GM21619 (cell line): ENCODE data around the gene UROS.
A peak's percentile ranks its signal among the peaks of the same experiment; 100 is the strongest.

Source experiments
- ATAC-seq: cut with Tn5 transposase; IDR thresholded peaks from one replicate; pipeline ENCODE4 v1.9.1; 2021; ENCODE audit not compliant: unreplicated experiment

UROS gene

DNA sequence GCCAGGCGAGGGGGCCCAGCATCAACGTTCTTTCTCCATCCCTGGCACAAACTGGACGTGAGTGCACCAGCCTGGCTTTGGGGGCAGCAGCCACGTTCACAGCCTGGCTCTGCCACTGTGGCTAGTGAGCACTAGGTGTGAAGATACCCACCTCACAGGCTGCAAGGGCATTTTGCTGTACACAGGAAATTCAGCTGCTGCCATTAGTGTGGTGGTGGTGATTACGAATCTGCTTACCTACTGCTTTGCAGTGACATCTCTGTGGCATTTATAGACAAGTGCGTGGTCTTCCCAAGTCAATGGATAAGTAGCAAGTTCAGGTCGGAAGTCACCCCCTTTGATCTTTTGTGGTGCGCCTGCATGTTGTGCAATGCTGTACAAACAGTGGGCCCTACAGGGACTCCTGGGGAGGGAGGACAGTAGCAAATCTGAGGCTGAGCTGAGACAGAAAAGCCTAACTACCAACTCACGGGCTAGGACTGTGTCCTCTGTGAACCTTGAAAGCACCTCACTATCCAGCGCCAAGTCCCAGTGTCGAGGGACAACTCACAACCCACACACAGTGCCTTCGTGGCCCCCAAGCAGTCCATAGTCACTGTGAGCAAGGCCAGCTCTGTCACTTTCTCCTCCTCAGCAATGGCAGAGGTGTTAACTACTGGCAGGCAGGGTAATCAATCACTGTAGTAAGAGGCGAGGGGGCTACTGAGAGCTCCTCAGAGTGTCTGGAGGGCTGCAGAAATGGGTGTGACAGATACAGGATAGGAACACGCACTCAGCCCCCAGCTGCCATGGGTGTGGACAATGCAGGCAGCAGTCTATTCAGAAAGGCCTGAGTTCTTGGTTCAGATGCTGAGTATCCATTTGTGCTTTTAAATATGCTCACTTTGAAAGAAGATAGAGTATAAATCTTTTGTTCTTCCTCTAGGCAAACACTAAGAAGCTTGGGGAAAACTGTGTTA, 30.4 kb downstream of the UROS start:
- no peak for ATAC-seq

DNA sequence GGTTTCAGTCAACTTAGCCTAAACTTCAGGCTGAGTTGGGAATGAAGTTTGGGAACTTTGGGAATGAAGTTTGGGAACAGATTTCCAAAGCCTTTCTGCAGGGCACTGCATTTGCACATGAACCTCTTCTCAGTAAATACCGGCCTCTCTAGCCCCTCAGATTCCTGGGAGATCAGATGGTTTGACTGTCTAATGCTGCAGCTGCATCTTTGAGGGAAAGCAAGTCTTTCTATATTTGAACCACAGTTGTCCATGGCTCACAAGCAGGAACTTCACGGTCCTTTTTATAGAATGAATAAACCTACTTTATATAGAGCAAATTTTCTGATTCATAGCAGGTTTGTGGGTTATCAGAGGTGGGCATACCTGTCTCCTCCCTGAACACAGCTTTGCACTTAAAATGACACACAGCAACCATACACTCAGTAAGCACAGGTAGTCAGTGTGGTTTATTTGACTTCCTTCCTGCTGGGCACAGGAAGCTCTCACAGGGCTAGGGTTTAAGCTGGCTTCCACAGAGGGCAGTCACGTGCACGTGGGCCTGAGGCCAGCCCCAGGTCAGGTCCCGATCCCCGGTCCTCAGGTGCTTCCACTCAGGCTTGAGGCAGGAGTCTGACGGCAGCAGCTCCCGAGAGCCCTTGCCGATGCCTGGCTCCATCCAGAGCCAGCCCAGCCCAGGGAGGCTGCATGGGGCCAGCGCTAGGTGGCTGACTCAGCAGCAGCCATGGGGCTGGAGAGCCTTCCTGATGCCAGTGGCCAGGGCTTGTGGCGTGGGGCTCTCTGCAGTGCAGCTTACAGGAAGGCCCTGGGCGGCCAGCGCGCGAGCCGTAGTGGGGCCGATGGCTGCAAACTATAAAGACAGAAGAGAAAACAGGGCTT, 34.7 kb downstream of the UROS start:
- ATAC-seq: no peak

DNA sequence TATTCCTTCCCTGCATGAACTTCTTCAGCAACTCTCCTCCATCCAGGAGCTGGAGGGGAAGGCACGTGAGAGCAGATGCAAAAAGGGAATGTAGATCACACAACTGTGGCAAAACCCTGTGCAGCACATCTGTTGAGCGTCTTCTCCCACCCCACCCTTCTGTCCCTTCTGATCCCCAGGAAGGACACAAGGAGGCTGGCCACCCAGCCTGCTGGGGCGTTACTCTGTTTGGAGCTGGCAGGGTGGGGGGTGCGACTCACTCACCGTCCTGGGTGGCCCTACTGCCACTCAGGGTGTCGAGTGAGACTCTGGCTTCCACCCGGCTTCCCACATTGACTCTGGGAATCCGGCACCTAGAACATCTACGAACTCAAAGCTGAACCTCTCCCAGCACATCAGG, 37.3 kb downstream of the UROS start:
- ATAC-seq: no peak

DNA sequence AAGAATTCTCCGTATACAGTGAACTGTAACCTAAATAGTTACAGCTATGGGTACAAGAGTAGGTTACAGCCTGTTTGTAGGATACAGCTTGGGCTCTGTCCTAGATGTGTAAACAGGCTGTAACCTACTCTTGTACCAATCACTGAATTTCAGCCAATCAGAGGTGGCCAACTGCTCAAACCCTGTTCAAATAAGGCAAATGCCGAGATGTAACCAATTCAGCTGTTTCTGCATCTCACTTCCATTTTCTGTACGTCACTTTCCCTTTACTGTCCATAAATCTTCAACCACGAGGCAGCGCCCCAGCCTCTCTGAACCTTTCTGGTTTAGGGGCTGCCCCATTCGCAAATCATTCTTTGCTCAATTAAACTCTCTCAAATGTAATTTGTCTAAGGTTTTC, 39.1 kb downstream of the UROS start:
- peak; percentile 83 for ATAC-seq

DNA sequence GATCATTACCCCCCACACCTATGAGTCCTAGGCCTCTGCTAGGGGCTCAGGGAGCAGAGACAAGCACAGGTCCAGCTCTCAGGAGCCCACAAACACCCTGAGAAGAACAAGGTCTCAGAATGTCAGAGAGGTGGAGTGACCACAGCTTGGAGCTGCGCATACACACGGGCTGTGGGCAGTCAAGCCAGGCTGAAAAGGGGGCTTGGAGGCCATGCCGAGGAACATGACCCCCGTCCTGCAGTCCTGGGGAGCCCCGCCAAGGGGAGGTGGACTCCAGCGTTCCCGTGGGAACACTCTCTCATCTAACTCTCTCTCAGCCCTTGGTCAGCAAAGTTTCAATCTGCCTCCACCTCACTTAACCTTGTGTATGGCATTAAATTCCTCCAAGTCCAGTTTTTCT, 39.6 kb downstream of the UROS start:
- no peak for ATAC-seq

DNA sequence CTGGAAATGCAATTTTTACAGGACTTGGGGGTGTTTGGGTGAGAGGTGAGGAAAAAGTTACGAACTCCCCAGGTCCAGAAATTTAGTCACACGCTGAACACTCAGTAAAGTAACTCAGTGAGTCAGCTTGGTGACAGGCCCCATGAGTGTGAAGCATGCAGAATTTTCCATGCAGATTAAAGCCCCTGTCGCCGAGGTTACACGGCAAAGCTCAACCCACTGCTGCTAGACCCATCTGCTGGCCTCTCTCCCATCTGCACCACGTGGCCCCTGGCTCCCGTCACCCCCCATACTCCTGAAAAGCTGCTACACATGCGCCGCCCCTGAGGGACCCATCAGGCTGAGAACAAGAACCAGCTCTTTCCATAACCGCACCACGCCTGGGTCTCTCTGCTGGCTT, 40.4 kb downstream of the UROS start:
- no peak for ATAC-seq

DNA sequence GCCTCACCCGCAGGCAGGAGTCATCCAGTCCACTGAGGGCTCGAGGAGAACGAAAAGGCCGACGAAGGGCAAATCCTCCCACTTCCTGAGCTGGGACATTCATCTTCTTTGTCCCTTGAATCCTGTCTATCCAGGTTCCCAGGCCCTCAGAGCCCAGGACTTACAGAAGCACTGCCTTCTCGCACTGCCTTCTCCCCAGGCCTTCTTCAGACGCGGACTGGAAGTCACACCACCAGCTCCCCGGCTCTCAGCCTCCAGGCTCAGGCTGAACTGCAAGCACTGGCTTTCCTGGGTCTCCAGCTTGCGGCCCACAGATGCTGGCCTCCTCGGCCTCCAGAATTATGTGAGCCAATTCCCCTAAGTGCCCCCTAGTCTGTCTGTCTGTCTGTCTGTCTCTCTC, 41.0 kb downstream of the UROS start:
- ATAC-seq: no peak

DNA sequence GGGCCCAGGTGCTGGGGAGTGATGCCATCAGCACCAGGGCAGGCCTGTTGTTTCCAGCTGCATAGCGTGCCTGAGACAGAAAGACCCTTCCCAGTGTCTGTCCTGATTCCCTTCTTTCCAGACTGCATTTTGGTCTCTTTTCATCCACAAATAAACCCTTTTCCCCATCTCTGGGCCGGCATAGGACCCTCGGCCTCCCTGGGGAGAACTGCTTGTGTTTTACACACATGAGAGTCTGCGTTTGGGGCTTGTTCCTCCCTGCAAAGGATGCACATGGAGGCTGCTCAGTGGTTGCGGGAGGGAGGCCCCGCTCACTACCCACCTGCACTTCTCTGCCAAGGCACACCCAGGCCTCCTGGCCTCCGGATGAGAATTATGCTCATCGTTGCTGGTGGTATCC, 41.7 kb downstream of the UROS start:
- ATAC-seq: no peak

DNA sequence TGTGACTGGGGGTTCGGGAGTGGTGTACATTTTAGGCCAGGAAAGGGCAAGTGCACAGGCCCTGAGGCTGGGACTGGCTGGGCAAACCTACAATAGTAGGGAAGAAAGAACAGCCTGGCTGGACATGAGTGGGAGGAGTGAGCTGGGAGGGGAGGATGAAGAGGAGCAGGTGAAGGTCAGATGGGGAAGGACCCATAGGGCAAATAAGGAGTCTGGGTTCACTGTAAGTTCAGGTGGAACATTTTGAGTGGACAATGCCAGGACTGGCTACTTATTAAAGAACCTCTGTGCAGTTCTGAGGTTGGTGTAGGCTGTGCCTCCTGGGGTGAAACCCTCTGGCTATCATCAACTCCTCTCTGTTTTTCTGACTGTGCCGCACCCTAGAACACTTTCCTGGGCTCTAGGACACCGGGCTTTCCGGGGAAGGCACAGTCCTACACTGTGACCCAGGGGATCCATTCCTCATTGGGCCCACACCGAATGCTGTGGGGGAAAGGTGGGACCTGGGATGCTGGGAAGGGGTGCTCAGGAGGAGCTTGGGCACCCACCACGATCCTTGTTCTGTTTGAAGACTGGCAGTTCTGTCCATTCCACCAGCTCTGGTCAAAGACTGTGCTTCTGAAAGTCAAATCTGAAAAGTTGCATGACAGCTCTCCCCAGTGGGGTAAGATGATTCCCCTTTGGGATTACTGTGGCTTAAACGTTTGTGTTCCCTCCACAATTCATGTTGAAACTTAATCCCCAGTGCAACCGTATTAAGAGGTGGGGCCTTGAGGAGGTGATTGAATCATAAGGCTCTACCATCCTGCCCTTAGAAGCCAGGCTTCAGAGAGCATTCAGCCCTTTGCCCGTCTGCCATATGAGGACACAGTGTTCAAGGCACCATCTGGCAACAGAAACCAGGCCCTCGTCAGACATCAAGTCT, 43.4 kb downstream of the UROS start:
- ATAC-seq: no peak

DNA sequence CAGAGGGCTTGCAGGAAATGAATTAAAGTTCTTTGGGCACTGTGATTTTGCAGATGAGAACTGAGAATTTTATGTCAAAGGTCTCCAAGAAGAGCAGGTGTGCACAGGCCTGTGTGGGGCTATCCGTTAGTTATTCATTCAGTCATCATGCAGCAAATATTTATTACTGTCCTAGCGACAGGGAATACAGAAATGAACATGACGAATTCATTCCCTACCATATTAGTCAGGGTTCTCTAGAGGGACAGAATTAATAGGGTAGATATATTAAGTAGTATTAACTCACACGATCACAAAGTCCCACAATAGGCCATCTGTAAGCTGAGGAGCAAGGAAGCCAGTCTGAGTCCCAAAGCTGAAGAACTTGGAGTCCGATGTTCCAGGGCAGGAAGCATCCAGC, 44.5 kb downstream of the UROS start:
- ATAC-seq: no peak

DNA sequence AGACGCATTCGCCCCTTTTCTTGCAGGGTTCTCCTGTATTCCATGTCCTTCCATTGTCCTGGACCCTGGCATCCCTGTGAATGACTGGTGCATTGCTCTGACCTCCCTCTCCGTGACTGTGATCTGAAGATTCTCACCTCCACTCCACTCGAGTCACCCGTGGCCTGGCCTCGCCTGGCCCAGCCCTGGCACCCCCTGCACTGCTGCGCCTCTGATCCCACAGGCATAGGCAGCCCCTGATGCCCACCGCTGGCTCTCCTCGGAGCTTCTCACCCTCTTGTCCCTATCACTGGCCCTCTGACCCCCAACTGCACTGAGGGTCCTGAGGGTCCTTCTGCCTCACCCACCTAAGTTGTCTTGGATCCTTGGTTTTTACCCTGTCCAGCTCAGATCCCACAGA, 45.3 kb downstream of the UROS start:
- ATAC-seq: no peak

DNA sequence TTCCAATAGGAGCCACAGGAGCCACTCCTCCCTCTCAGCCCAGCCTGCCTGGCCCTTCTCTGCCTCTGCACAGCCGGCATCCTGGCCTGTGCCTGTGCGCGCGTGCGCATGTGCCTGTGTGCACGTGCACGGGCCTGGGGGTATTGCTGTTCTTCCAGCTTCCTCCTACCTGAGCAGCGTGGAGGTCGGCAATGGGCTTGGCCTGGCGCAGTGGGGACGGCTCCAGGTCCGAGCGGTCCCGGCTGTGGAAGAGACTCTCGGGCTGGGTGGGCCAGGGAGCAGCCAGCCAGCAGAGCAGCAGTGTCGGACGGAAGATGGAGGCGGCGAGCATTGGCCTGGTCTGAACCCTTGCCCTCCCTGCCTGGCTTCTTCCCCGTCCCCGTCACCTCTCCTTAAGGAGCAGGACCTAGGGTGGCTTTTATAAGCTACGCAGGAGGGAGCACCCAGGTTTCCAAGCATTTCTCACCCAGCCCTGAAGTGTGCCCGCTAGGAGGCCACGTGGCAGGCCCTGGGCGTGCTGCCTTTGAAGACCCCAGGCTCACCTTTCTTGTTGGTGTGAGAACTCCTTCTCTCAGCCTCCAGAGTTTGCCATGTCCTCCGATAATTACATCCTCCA, 47.5 kb downstream of the UROS start, which contains the start of gene MMP21:
TSS of gene MMP21 (minus strand) at position 331 of the 616 bp plus-strand sequence. CDS start at position 331, 0 bp downstream.
- no peak for ATAC-seq

DNA sequence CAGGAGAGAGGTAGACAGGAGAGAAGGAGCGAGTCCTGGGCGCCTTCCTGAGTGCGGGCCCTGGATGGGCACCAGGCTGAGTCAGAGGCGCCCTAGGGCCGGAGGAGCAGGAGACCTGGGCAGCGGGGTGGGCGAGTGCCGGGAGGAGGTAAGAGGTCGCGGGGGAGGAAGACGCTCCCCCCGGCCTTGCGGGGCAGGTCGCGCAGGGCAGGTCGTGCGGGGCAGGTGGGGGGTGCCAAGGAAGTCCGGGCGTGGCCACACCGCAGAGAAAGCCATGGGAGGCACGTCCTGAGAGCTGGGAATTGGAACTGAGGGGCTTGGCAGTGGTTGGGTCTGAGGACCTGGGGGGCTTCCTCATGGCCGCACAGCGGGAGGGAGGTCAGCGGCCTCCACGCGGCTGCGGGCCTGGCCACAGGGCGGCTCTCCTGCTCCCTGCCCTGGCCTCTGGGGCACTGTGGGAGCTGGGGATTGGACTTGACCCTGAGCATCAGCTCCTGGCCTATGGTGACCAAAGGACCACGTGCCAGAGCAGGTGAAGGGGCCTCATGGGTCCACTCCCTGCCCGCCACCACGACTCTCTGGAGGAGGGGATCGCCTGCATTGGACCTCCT, 48.4 kb downstream of the UROS start:
- ATAC-seq: no peak

DNA sequence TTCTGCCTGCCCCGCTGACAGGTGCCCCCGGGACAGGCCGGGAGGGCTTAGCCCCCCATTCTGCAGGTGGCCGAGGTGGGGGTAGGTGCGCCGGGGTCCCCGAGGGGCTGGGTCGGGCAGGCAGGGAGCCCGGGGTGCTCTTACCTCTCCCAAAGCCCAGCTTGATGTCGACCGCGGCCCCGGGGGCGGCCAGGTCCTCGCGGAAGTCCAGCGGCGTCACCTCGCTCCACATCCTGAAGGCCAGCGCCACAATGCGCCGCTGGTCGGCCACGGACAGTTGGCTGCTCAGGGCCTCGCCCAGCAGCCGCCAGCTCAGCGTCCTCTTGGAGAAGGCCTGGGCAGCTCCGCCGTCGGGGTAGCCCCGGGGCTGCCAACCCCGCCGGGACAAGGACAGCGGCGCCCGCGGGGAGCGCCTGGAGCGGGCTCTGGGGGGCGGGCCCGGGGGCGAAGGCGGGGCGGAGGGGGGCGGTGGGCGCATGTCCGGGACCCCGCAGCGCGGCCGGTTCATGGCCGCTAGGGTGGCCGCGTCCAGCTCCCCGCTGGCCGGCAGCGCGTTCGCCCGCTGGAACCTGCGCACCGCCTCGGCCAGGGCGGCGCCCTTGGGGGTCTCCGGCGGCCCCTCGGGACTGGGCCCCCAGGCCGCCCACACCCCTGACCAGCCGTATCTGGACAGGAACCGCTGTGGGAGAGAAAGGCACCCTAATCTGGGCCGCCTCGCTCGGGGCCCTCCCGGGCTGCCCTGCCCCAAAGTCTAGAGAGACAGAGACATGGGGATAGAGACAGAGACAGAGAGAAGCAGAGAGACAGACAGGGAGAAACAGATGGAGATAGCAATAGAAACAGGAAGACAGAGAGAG, 49.1 kb downstream of the UROS start:
- ATAC-seq: no peak

DNA sequence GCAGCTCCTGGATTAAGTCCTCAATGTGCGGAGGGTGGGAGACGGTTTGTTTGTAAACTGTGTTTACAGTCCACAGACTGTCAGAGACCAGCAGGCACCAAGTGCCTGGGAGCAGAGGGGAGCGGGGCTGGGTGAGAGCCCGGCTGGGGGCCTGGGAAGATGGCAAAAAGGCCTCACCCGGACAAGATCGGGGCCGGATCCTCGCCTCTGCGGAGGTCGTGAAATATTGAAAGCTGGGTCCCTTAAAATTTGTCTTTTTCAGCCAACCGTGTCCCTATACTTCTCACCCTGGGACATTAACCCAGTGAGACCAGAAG, 50.2 kb downstream of the UROS start:
- no peak for ATAC-seq

DNA sequence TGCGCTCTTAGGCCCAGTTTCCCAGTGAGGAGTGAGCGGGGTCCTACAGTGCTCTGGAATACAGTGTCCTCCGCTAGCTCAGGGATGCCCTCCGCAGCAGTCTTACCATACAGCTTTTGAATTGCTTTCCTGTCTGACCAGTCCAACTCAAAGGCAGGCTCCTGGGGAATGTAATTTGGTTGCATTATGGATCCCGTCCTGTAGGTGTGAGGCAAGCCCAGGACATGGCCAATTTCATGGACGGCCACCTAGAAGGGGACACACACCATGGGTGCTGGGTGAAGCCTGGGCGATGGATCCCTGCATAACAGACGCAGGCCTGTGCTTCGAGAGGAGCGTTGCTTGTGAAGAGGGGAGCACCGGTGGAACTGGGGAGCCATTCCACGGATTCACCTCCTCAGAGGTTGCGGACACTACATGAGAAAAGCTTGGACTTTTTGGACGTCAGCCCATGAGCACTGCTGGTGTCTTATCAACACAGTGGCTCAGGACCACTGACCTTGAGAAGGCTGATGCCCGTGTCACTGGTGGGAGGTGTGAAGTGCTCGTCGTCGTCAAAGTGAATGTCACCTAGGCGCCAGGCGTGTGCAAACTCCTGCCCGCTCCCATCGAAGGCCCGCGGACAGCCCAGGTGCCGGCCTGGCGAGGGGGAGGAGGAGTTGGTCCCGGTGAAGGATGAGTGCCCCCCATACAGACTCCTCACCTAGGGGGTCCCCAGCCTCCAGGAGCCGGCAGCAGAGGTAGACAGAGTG, 50.8 kb downstream of the UROS start:
- no peak for ATAC-seq

DNA sequence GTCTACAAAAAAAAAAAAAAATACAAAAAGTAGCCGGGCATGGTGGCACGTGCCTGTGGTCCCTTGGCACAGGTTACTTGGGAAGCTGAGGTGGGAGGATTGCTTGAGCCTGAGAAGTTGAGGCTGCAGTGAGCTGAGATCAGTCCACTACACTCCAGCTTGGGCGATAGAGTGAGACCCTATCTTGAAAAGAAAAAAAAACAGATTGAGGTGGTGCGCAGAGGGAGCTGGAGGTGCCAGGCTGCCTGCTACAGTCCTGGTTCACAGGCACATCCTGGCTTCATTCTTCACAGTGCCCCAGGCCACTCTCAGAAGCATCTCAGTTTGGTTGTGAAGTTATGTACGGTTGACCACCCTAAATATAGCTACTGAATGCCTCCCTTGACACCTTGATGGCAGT, 52.2 kb downstream of the UROS start:
- ATAC-seq: no peak

DNA sequence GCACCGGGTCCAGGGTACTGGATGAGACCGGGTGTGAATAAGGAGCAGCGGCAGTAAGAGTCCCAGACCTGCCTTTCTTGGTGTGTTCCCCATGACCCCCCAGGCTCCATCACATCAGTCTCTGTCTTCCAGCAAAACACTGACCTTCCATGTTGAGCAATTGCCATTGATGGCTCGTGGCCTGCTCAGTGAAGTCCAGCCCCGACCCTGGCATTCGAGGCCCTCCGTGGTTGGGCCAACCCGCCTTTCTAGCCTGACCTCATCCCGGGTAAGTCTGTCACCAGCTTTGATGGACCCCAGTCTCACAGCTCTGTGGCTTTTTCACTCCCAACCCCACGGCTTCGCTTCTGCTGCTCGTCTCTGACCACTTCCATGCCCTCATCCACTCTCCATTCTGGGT, 53.9 kb downstream of the UROS start:
- ATAC-seq: no peak
